Osteoblast (primary cell): ENCODE results near the gene CD3E. TPM values are rescaled to one million over a fixed set of nuclear protein-coding genes. Genes with fewer than 3 reads are reported as not detected.

Experiments used
- DNase-seq: peaks from one replicate; pipeline ENCODE4 v3.0.0; 2011; ENCODE audit warnings: low spot score, mixed read lengths; ENCODE audit not compliant: insufficient read length; ENCODE audit errors: missing footprints
- H2AFZ ChIP-seq: 2 replicates; pipeline ENCODE4 v1.6.0; 2011; ENCODE audit warnings: mild to moderate bottlenecking, low read length
- H3K27ac ChIP-seq: 2 replicates; pipeline ENCODE4 v1.5.1; 2011; ENCODE audit warnings: mild to moderate bottlenecking, low read depth, low read length, moderate library complexity
- H3K27me3 ChIP-seq: 2 replicates; pipeline ENCODE4 v1.6.0; 2012; ENCODE audit warnings: mild to moderate bottlenecking, control low read depth, inconsistent platforms, low read length, moderate library complexity; ENCODE audit not compliant: insufficient read depth
- H3K36me3 ChIP-seq: 2 replicates; pipeline ENCODE4 v1.5.1; 2011; ENCODE audit warnings: mild to moderate bottlenecking, low read length, control low read depth, moderate library complexity; ENCODE audit not compliant: insufficient read depth
- H3K4me1 ChIP-seq: 2 replicates; pipeline ENCODE4 v1.5.1; 2011; ENCODE audit warnings: mild to moderate bottlenecking, low read length, control low read depth, moderate library complexity; ENCODE audit not compliant: insufficient read depth
- H3K4me2 ChIP-seq: 2 replicates; pipeline ENCODE4 v1.6.0; 2011; ENCODE audit warnings: mild to moderate bottlenecking, low read length; ENCODE audit not compliant: insufficient read depth
- H3K4me3 ChIP-seq: fragments of 200-600 bp; sonication (generic); 3 replicates; pipeline ENCODE4 v1.5.1; 2012; ENCODE audit warnings: mild to moderate bottlenecking, low read length, inconsistent platforms; ENCODE audit not compliant: insufficient read depth
- H3K79me2 ChIP-seq: 2 replicates; pipeline ENCODE4 v1.6.0; 2012; ENCODE audit warnings: mild to moderate bottlenecking, low read length, control low read depth, inconsistent platforms; ENCODE audit not compliant: insufficient read depth
- H3K9me3 ChIP-seq: 2 replicates; pipeline ENCODE4 v1.5.1; 2011; ENCODE audit warnings: low read depth, low read length, control low read depth
- H4K20me1 ChIP-seq: 2 replicates; pipeline ENCODE4 v1.6.0; 2012; ENCODE audit warnings: mild to moderate bottlenecking, low read length, control low read depth; ENCODE audit not compliant: insufficient read depth
- total RNA-seq: library from RNA; depleted of rRNA; stranded (reverse); fragments of >200 nt; gene quantifications from 2 replicates; pipeline ENCODE4 v1.2.3, GENCODE V29; 2012
- TF ChIP-seq, protein P1 (sequence below): IDR thresholded peaks from 2 replicates; pipeline ENCODE4 v1.5.1; 2011; ENCODE audit warnings: mild to moderate bottlenecking, low read depth, low read length, moderate library complexity; ENCODE audit errors: extremely low read depth

CD3E gene
- total RNA-seq, 1 donor = not detected

DNA sequence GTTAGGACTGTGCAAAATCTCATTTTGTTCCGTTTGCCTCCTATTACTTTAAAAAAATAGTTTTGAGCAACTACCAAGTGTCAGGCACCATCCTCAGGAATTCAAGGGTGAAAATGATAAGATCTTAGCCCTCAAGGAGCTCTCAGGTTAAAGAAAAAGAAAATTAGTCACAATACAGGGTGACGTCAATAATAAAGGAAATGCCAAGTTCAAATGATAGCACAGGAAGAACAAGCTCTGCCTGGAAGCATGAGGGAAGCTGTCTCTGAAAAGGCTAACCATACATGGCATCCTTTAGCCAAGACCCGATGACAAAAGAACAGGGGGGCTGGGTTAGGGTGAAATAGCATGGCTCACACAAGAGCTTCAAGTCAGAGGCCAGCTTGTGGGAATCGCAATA, 29.4 kb upstream of the CD3E start:
- Histone ChIP-seq H3K79me2 (no peaks in the 10 kb centered on the region), H3K27ac (no peak overlapping the region), H3K36me3 (no peaks in the 10 kb centered on the region), H3K9me3 (no peaks in the 10 kb centered on the region), H3K4me2 (no peak overlapping the region), H3K27me3 (peaks cover 3% of the 10 kb centered on the region), H3K4me3 (no peak overlapping the region), H2AFZ (no peak overlapping the region), H4K20me1 (no peaks in the 10 kb centered on the region), H3K4me1 (no peaks in the 10 kb centered on the region)
- TF ChIP-seq, protein P1, sequence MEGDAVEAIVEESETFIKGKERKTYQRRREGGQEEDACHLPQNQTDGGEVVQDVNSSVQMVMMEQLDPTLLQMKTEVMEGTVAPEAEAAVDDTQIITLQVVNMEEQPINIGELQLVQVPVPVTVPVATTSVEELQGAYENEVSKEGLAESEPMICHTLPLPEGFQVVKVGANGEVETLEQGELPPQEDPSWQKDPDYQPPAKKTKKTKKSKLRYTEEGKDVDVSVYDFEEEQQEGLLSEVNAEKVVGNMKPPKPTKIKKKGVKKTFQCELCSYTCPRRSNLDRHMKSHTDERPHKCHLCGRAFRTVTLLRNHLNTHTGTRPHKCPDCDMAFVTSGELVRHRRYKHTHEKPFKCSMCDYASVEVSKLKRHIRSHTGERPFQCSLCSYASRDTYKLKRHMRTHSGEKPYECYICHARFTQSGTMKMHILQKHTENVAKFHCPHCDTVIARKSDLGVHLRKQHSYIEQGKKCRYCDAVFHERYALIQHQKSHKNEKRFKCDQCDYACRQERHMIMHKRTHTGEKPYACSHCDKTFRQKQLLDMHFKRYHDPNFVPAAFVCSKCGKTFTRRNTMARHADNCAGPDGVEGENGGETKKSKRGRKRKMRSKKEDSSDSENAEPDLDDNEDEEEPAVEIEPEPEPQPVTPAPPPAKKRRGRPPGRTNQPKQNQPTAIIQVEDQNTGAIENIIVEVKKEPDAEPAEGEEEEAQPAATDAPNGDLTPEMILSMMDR = no peak
- no peak for DNase-seq

DNA sequence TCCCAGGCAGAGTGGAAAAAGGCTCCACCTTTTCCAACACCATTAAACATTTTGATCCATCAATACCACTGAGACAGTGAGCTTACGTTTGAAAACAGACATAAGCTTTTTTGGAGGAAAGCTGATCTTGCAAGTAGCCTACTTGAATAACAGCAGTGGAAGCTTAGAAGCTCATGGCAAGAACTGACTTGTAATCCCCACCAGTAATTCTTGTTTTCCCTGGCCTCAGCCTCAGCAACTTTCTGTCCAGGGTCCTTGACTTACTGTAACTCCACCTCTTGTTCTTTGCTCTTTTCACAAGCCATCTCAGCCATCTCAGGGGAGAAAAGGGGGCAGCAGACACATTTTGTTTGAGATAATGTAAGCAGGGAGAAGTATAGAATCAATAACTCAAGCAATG, 28.1 kb upstream of the CD3E start:
- TF ChIP-seq, protein P1 = no peak
- H2AFZ ChIP-seq = no peak overlapping the region
- H3K36me3 ChIP-seq = no peaks in the 10 kb centered on the region
- H3K79me2 ChIP-seq = no peaks in the 10 kb centered on the region
- no peak for DNase-seq
- H4K20me1 ChIP-seq = no peaks in the 10 kb centered on the region
- H3K27ac ChIP-seq = no peak overlapping the region
- H3K9me3 ChIP-seq = no peaks in the 10 kb centered on the region
- H3K4me3 ChIP-seq = no peak overlapping the region
- H3K4me1 ChIP-seq = no peaks in the 10 kb centered on the region
- H3K4me2 ChIP-seq = no peak overlapping the region
- H3K27me3 ChIP-seq = peaks cover 3% of the 10 kb centered on the region

DNA sequence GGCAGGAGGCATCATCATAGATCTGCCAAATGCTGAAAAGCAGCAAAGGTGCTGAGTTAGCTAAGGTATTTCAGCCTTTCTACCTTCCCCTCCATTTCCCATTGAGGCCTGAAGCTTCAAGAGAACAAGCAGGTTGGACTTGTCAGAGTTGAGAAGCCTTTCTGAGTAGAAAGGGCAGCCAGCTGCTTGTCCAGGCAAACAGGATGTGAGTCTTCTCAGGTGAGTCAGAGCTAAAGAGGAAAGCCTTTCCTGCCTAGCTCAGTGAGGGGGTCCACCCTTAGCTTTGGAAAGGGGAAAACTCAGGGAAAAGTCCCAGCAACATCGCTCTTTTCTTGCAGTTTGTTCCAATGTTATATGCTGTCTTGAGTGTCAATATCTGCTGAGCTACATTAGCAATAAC, 27.2 kb upstream of the CD3E start:
- no peaks in the 10 kb centered on the region for H3K79me2 ChIP-seq

DNA sequence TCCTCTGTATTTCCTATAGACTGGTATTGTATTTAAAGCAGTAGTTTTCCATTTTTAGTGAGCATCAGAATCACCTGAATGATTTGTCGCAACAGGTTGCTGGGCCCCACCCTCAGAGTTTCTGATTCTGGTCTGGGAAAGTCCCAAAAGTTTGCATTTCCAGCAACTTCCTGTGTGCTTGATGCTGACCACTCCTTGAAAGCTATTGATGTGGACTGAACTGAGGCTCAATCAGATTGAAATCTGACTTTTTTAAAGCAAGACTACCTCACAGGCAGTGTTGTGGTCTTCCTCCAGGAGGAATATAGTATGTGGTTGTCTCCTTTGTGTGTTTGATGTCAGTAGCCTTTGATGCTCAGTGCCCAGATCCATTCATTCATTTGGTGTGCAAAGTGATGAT, 23.2 kb upstream of the CD3E start:
- H2AFZ ChIP-seq = no peak overlapping the region
- no peaks in the 10 kb centered on the region for H3K36me3 ChIP-seq
- no peak overlapping the region for H3K4me3 ChIP-seq
- H3K9me3 ChIP-seq = no peaks in the 10 kb centered on the region
- TF ChIP-seq, protein P1 = no peak
- no peaks in the 10 kb centered on the region for H3K4me1 ChIP-seq
- no peak overlapping the region for H3K4me2 ChIP-seq
- no peak for DNase-seq
- H4K20me1 ChIP-seq = no peaks in the 10 kb centered on the region
- no peaks in the 10 kb centered on the region for H3K27me3 ChIP-seq
- no peaks in the 10 kb centered on the region for H3K79me2 ChIP-seq
- H3K27ac ChIP-seq = no peak overlapping the region

More for the DNA sequence above, 27.2 kb upstream of the CD3E start:
- Histone ChIP-seq H3K27me3 (peaks cover 3% of the 10 kb centered on the region), H3K4me1 (no peaks in the 10 kb centered on the region), H3K9me3 (no peaks in the 10 kb centered on the region), H3K4me2 (no peak overlapping the region), H2AFZ (no peak overlapping the region), H3K27ac (no peak overlapping the region), H3K4me3 (no peak overlapping the region), H4K20me1 (no peaks in the 10 kb centered on the region), H3K36me3 (no peaks in the 10 kb centered on the region)
- no peak for DNase-seq
- TF ChIP-seq, protein P1 = no peak
